ENCODE results near the gene BEST3. TPM values are rescaled to one million over a fixed set of nuclear protein-coding genes. Genes with fewer than 3 reads are reported as not detected.

BEST3 gene
- total and polyA plus RNA-seq, 2 experiments from 2014 or later, result 0.34 to 0.60 TPM

GRCh38 chr12:69703146-69703642, 4.1 kb upstream of the BEST3 start:
- no peaks in the 10 kb centered on the region for H3K36me3 ChIP-seq (replicated peaks; ENCODE audit: insufficient read depth, low read depth)
- no peak overlapping the region for H2AFZ ChIP-seq
- 67% methylated on average over 1 of the region's 1 CpG for WGBS (ENCODE audit: low lambda C conversion rate, missing lambda C conversion rate)
- no peak overlapping the region for H3K27ac ChIP-seq
- H3K79me2 ChIP-seq, result no peaks in the 10 kb centered on the region
- no peak overlapping the region for H3K4me3 ChIP-seq
- no peaks in the 10 kb centered on the region for H3K9me2 ChIP-seq (replicated peaks; ENCODE audit: insufficient read depth)
- no peak for DNase-seq (ENCODE audit: low spot score)
- TF ChIP-seq EZH2phosphoT487 (IDR thresholded peaks at IDR 0.05; ENCODE audit: low read depth, severe bottlenecking, unreplicated experiment), result no peak
- TF ChIP-seq CTCF (IDR thresholded peaks at IDR 0.05; ENCODE audit: poor library complexity), result no peak
- no peak for TF ChIP-seq EZH2 (IDR thresholded peaks at IDR 0.05; ENCODE audit: borderline replicate concordance)
- H3K4me2 ChIP-seq, result no peak overlapping the region
- no peaks in the 10 kb centered on the region for H4K20me1 ChIP-seq (ENCODE audit: insufficient read depth, poor library complexity, severe bottlenecking)
- no peaks in the 10 kb centered on the region for H3K4me1 ChIP-seq (ENCODE audit: insufficient read depth)
- no peaks in the 10 kb centered on the region for H3K9me3 ChIP-seq (ENCODE audit: low read depth)
- no peaks in the 10 kb centered on the region for H3K27me3 ChIP-seq

GRCh38 chr12:69701826-69702225, 2.7 kb upstream of the BEST3 start:
- no peaks in the 10 kb centered on the region for H3K9me3 ChIP-seq (ENCODE audit: low read depth)
- H3K9me2 ChIP-seq (replicated peaks; ENCODE audit: insufficient read depth), result no peaks in the 10 kb centered on the region
- no peaks in the 10 kb centered on the region for H3K4me1 ChIP-seq (ENCODE audit: insufficient read depth)
- no peak overlapping the region for H3K27ac ChIP-seq
- no peak overlapping the region for H2AFZ ChIP-seq
- no peaks in the 10 kb centered on the region for H4K20me1 ChIP-seq (ENCODE audit: insufficient read depth, poor library complexity, severe bottlenecking)
- no peaks in the 10 kb centered on the region for H3K27me3 ChIP-seq
- DNase-seq (ENCODE audit: low spot score), result no peak
- H3K4me3 ChIP-seq, result no peak overlapping the region
- no peaks in the 10 kb centered on the region for H3K36me3 ChIP-seq (replicated peaks; ENCODE audit: insufficient read depth, low read depth)
- TF ChIP-seq CTCF (IDR thresholded peaks at IDR 0.05; ENCODE audit: poor library complexity), result no peak
- TF ChIP-seq EZH2phosphoT487 (IDR thresholded peaks at IDR 0.05; ENCODE audit: low read depth, severe bottlenecking, unreplicated experiment), result no peak
- TF ChIP-seq EZH2 (IDR thresholded peaks at IDR 0.05; ENCODE audit: borderline replicate concordance), result no peak
- no peaks in the 10 kb centered on the region for H3K79me2 ChIP-seq
- WGBS (ENCODE audit: low lambda C conversion rate, missing lambda C conversion rate), result 95% methylated on average over 3 of the region's 3 CpGs
- H3K4me2 ChIP-seq, result no peak overlapping the region

DNA sequence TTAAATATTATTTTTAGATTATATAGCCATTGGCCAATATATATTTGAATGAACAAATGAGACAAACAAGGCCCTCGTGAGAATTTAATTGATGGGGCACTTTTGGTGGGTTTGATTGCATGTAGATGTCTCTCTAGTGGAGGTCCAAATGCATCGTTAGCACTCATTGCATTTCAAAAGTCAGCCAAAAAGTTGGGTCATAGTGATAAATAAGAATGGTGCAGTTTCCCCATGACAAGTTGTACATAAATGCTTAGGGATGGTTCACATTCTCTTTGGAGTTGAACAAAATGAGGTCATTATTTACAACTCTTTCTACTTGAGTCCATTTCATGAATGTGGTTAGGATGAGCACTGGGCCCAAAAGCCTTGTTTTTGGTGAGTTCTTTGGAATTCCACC, 1.0 kb downstream of the BEST3 start:
- Histone ChIP-seq H3K9me3 (ENCODE audit: low read depth) (no peaks in the 10 kb centered on the region), H4K20me1 (ENCODE audit: insufficient read depth, poor library complexity, severe bottlenecking) (no peaks in the 10 kb centered on the region), H3K27ac (no peak overlapping the region), H3K79me2 (no peaks in the 10 kb centered on the region), H3K4me2 (no peak overlapping the region), H3K4me3 (no peak overlapping the region), H3K4me1 (ENCODE audit: insufficient read depth) (no peaks in the 10 kb centered on the region), H2AFZ (no peak overlapping the region), H3K27me3 (no peaks in the 10 kb centered on the region), H3K36me3 (replicated peaks; ENCODE audit: insufficient read depth, low read depth) (no peaks in the 10 kb centered on the region), H3K9me2 (replicated peaks; ENCODE audit: insufficient read depth) (no peaks in the 10 kb centered on the region)
- no peak for TF ChIP-seq CTCF (IDR thresholded peaks at IDR 0.05; ENCODE audit: poor library complexity)
- TF ChIP-seq EZH2phosphoT487 (IDR thresholded peaks at IDR 0.05; ENCODE audit: low read depth, severe bottlenecking, unreplicated experiment), result no peak
- TF ChIP-seq EZH2 (IDR thresholded peaks at IDR 0.05; ENCODE audit: borderline replicate concordance), result no peak
- WGBS (ENCODE audit: low lambda C conversion rate, missing lambda C conversion rate), result 93% methylated on average over 2 of the region's 2 CpGs
- no peak for DNase-seq (ENCODE audit: low spot score)

DNA sequence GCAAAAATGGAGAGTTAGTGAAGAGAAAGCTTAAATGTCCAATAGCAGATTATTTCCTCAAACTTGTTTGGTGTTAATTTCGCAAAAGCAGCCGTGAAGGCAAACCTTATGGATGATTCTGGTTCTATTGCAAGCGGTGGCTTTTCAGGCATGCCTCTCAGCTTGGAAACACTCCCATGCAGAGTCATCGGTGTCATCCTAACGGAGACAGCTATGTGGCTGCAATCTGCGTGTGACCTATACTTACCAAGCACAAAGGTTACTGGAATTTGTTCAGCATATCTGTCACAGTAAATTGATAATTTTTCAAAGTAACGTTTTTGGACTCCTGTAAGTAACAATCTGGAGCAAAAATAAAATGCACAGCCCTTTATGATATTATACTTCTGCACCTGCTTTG, 5.0 kb downstream of the BEST3 start:
- WGBS (ENCODE audit: low lambda C conversion rate, missing lambda C conversion rate), result 76% methylated on average over 7 of the region's 7 CpGs
- Histone ChIP-seq H3K9me2 (replicated peaks; ENCODE audit: insufficient read depth) (no peaks in the 10 kb centered on the region), H3K4me3 (no peak overlapping the region), H2AFZ (no peak overlapping the region), H3K9me3 (ENCODE audit: low read depth) (no peaks in the 10 kb centered on the region), H3K27ac (no peak overlapping the region), H3K4me2 (no peak overlapping the region), H4K20me1 (ENCODE audit: insufficient read depth, poor library complexity, severe bottlenecking) (no peaks in the 10 kb centered on the region), H3K36me3 (replicated peaks; ENCODE audit: insufficient read depth, low read depth) (no peaks in the 10 kb centered on the region), H3K27me3 (no peaks in the 10 kb centered on the region), H3K4me1 (ENCODE audit: insufficient read depth) (peaks cover 6% of the 10 kb centered on the region), H3K79me2 (no peaks in the 10 kb centered on the region)
- DNase-seq (ENCODE audit: low spot score), result no peak
- no peak for TF ChIP-seq EZH2 (IDR thresholded peaks at IDR 0.05; ENCODE audit: borderline replicate concordance)
- no peak for TF ChIP-seq CTCF (IDR thresholded peaks at IDR 0.05; ENCODE audit: poor library complexity)
- TF ChIP-seq EZH2phosphoT487 (IDR thresholded peaks at IDR 0.05; ENCODE audit: low read depth, severe bottlenecking, unreplicated experiment), result no peak

Measured in hepatocyte (in vitro differentiated cells).